Measurements from ENCODE around the gene CNTN6. TPM values are rescaled to one million over a fixed set of nuclear protein-coding genes. Genes with fewer than 3 reads are reported as not detected.

CNTN6 gene
- polyA plus RNA-seq, 1 experiment = not detected

DNA sequence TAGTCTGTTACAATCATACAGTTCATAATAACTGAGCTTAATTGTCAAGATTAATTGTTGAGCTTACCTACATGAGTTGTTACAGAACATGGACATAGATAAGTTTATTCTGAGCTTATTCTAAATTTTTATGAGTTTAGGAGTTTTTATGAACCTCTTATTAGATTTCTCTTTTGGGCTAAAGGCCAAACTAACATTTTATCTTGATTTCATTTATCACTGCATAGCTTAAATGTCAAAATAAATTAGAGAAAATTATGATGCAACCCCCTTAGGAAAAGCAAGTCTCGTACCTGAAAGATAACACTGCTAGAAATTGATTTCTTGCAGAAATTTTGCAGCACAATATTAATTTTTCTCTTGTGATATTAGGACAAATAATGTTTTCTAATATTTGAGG, 54.5 kb downstream of the CNTN6 start:
- TF ChIP-seq, protein P1, sequence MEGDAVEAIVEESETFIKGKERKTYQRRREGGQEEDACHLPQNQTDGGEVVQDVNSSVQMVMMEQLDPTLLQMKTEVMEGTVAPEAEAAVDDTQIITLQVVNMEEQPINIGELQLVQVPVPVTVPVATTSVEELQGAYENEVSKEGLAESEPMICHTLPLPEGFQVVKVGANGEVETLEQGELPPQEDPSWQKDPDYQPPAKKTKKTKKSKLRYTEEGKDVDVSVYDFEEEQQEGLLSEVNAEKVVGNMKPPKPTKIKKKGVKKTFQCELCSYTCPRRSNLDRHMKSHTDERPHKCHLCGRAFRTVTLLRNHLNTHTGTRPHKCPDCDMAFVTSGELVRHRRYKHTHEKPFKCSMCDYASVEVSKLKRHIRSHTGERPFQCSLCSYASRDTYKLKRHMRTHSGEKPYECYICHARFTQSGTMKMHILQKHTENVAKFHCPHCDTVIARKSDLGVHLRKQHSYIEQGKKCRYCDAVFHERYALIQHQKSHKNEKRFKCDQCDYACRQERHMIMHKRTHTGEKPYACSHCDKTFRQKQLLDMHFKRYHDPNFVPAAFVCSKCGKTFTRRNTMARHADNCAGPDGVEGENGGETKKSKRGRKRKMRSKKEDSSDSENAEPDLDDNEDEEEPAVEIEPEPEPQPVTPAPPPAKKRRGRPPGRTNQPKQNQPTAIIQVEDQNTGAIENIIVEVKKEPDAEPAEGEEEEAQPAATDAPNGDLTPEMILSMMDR (IDR thresholded peaks at IDR 0.05; ENCODE audit: insufficient read depth, low read depth, low read length) = no peak
- Histone ChIP-seq H3K36me3 (ENCODE audit: control insufficient read depth, insufficient read depth, low read length) (no peaks in the 10 kb centered on the region), H3K27me3 (ENCODE audit: control insufficient read depth, insufficient read depth, low read length) (no peaks in the 10 kb centered on the region), H3K4me3 (ENCODE audit: low read depth, low read length) (no peak overlapping the region)
- DNase-seq (ENCODE audit: low read depth) = no peak
- POLR2A ChIA-PET = no interaction called here
- CTCF ChIA-PET = no interaction called here

GRCh38 chr3:1147819-1148218, 55.0 kb downstream of the CNTN6 start:
- H3K27me3 ChIP-seq (ENCODE audit: control insufficient read depth, insufficient read depth, low read length) = no peaks in the 10 kb centered on the region
- H3K36me3 ChIP-seq (ENCODE audit: control insufficient read depth, insufficient read depth, low read length) = no peaks in the 10 kb centered on the region
- no peak for DNase-seq (ENCODE audit: low read depth)
- TF ChIP-seq, protein P1 (IDR thresholded peaks at IDR 0.05; ENCODE audit: insufficient read depth, low read depth, low read length) = no peak
- no peak overlapping the region for H3K4me3 ChIP-seq (ENCODE audit: low read depth, low read length)
- ChIA-PET CTCF (no interaction called here), POLR2A (no interaction called here)

GRCh38 chr3:1164101-1164500, 71.3 kb downstream of the CNTN6 start:
- TF ChIP-seq, protein P1 (IDR thresholded peaks at IDR 0.05; ENCODE audit: insufficient read depth, low read depth, low read length) = no peak
- POLR2A ChIA-PET = no interaction called here

GRCh38 chr3:1171320-1171719, 78.5 kb downstream of the CNTN6 start:
- no peaks in the 10 kb centered on the region for H3K27me3 ChIP-seq (ENCODE audit: control insufficient read depth, insufficient read depth, low read length)
- H3K4me3 ChIP-seq (ENCODE audit: low read depth, low read length) = no peak overlapping the region
- no peak for DNase-seq (ENCODE audit: low read depth)
- no peaks in the 10 kb centered on the region for H3K36me3 ChIP-seq (ENCODE audit: control insufficient read depth, insufficient read depth, low read length)
- ChIA-PET POLR2A (no interaction called here), CTCF (no interaction called here)
- TF ChIP-seq, protein P1 (IDR thresholded peaks at IDR 0.05; ENCODE audit: insufficient read depth, low read depth, low read length) = no peak

More at GRCh38 chr3:1164101-1164500, 71.3 kb downstream of the CNTN6 start:
- no peaks in the 10 kb centered on the region for H3K27me3 ChIP-seq (ENCODE audit: control insufficient read depth, insufficient read depth, low read length)
- CTCF ChIA-PET = no interaction called here
- DNase-seq (ENCODE audit: low read depth) = no peak
- no peaks in the 10 kb centered on the region for H3K36me3 ChIP-seq (ENCODE audit: control insufficient read depth, insufficient read depth, low read length)
- H3K4me3 ChIP-seq (ENCODE audit: low read depth, low read length) = no peak overlapping the region

DNA sequence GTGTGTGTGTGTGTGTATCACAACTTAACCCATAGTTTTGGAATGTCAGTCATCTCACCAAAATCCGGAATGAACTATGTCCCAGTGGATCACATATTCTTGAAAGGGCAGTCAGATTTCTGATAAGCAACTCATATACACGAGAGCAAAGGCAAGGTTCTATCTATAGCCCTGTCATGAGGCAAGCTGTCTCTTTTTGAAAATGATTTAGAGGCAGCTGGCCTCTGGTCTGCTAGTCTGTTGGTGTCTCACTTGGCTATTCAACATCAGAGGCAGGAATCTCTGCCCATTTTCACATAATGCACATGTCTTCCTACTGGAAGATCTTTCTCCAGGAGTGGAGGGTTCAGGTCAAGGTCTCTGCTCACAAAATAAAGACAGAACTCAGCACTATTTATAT, 79.8 kb downstream of the CNTN6 start:
- ChIA-PET CTCF (no interaction called here), POLR2A (no interaction called here)
- no peak overlapping the region for H3K4me3 ChIP-seq (ENCODE audit: low read depth, low read length)
- TF ChIP-seq, protein P1 (IDR thresholded peaks at IDR 0.05; ENCODE audit: insufficient read depth, low read depth, low read length) = no peak
- no peaks in the 10 kb centered on the region for H3K36me3 ChIP-seq (ENCODE audit: control insufficient read depth, insufficient read depth, low read length)
- DNase-seq (ENCODE audit: low read depth) = no peak
- no peaks in the 10 kb centered on the region for H3K27me3 ChIP-seq (ENCODE audit: control insufficient read depth, insufficient read depth, low read length)
